ENCODE results near the gene BLOC1S2.

BLOC1S2 gene

GRCh38 chr10:100286051-100287033 lies at the start of gene BLOC1S2:
Gene BLOC1S2, minus strand, starts transcription at chr10:100286680. Its CDS starts 21 bp downstream, at chr10:100286659.
- Histone ChIP-seq H3K27ac (peak within 1 kb of the TSS; percentile 60), H3K4me3 (peak within 1 kb of the TSS; percentile 78), H3K4me1 (peaks cover 26% of the 10 kb centered on the region)

GRCh38 chr10:100334762-100335161 lies 48.3 kb upstream of the BLOC1S2 start:
- H3K9me3 ChIP-seq: no peaks in the 10 kb centered on the region
- H3K4me2 ChIP-seq: no peak overlapping the region
- no peak overlapping the region for H3K4me3 ChIP-seq
- no peak overlapping the region for H3K9ac ChIP-seq
- H4K20me1 ChIP-seq: no peaks in the 10 kb centered on the region
- H3K36me3 ChIP-seq: no peaks in the 10 kb centered on the region
- H3K4me1 ChIP-seq: peaks cover 11% of the 10 kb centered on the region
- TF ChIP-seq Cebpa-rat (IDR thresholded peaks at IDR 0.05): no peak
- no peak overlapping the region for H3K27ac ChIP-seq
- H3K27me3 ChIP-seq: no peaks in the 10 kb centered on the region

More at GRCh38 chr10:100286051-100287033, at the start of gene BLOC1S2:
- Histone ChIP-seq H3K4me2 (peak within 1 kb of the TSS; percentile 92), H3K9me3 (no peaks in the 10 kb centered on the region), H3K9ac (peak within 1 kb of the TSS; percentile 80), H4K20me1 (peaks cover 19% of the 10 kb centered on the region), H3K36me3 (peaks cover 34% of the 10 kb centered on the region), H3K27me3 (no peaks in the 10 kb centered on the region)
- no peak for TF ChIP-seq Cebpa-rat (IDR thresholded peaks at IDR 0.05)

- H3K36me3 ChIP-seq: no peaks in the 10 kb centered on the region
- TF ChIP-seq Cebpa-rat (IDR thresholded peaks at IDR 0.05): no peak
- H3K27me3 ChIP-seq: no peaks in the 10 kb centered on the region
- no peaks in the 10 kb centered on the region for H3K9me3 ChIP-seq
- H3K9ac ChIP-seq: no peak overlapping the region
- H3K4me3 ChIP-seq: no peak overlapping the region
- H3K27ac ChIP-seq: no peak overlapping the region
- H3K4me2 ChIP-seq: no peak overlapping the region
- no peaks in the 10 kb centered on the region for H4K20me1 ChIP-seq
- H3K4me1 ChIP-seq: peaks cover 4% of the 10 kb centered on the region
These were observed 47.4 kb upstream of the BLOC1S2 start for GRCh38 chr10:100333661-100334440.

GRCh38 chr10:100333106-100333505 lies 46.6 kb upstream of the BLOC1S2 start:
- Histone ChIP-seq H4K20me1 (no peaks in the 10 kb centered on the region), H3K36me3 (no peaks in the 10 kb centered on the region), H3K27me3 (no peaks in the 10 kb centered on the region), H3K27ac (no peak overlapping the region), H3K4me2 (no peak overlapping the region), H3K4me3 (no peak overlapping the region), H3K9ac (no peak overlapping the region), H3K9me3 (no peaks in the 10 kb centered on the region), H3K4me1 (no peaks in the 10 kb centered on the region)
- TF ChIP-seq Cebpa-rat (IDR thresholded peaks at IDR 0.05): no peak

- no peak for TF ChIP-seq Cebpa-rat (IDR thresholded peaks at IDR 0.05)
- H3K4me2 ChIP-seq: no peak within 1 kb of the TSS
- H3K27me3 ChIP-seq: no peaks in the 10 kb centered on the region
These were observed 43.6 kb upstream of the BLOC1S2 start, which contains the start of gene PKD2L1 for GRCh38 chr10:100330079-100330478. Gene PKD2L1, minus strand, starts transcription at chr10:100330228. Its CDS starts 125 bp downstream, at chr10:100330103.

GRCh38 chr10:100328198-100328597 lies 41.7 kb upstream of the BLOC1S2 start:
- H3K27ac ChIP-seq: no peak overlapping the region
- no peak overlapping the region for H3K4me3 ChIP-seq
- H3K4me2 ChIP-seq: no peak overlapping the region
- H3K27me3 ChIP-seq: no peaks in the 10 kb centered on the region
- no peaks in the 10 kb centered on the region for H4K20me1 ChIP-seq
- no peaks in the 10 kb centered on the region for H3K36me3 ChIP-seq
- no peaks in the 10 kb centered on the region for H3K9me3 ChIP-seq
- TF ChIP-seq Cebpa-rat (IDR thresholded peaks at IDR 0.05): no peak
- H3K9ac ChIP-seq: no peak overlapping the region
- H3K4me1 ChIP-seq: peaks cover 10% of the 10 kb centered on the region

More at GRCh38 chr10:100330079-100330478, 43.6 kb upstream of the BLOC1S2 start, which contains the start of gene PKD2L1:
- Histone ChIP-seq H3K4me3 (no peak within 1 kb of the TSS), H3K36me3 (no peaks in the 10 kb centered on the region), H3K27ac (no peak within 1 kb of the TSS), H3K9me3 (no peaks in the 10 kb centered on the region), H3K4me1 (peaks cover 10% of the 10 kb centered on the region), H3K9ac (no peak within 1 kb of the TSS), H4K20me1 (no peaks in the 10 kb centered on the region)

- H3K4me3 ChIP-seq: no peak overlapping the region
- H3K27ac ChIP-seq: no peak overlapping the region
- H3K4me1 ChIP-seq: peaks cover 10% of the 10 kb centered on the region
- TF ChIP-seq Cebpa-rat (IDR thresholded peaks at IDR 0.05): no peak
- H3K9ac ChIP-seq: no peak overlapping the region
- H4K20me1 ChIP-seq: no peaks in the 10 kb centered on the region
- no peaks in the 10 kb centered on the region for H3K9me3 ChIP-seq
- no peak overlapping the region for H3K4me2 ChIP-seq
- no peaks in the 10 kb centered on the region for H3K36me3 ChIP-seq
- H3K27me3 ChIP-seq: no peaks in the 10 kb centered on the region
These were observed 41.2 kb upstream of the BLOC1S2 start for GRCh38 chr10:100327718-100328009.

GRCh38 chr10:100327007-100327717 lies 40.7 kb upstream of the BLOC1S2 start:
- H3K36me3 ChIP-seq: no peaks in the 10 kb centered on the region
- H3K9me3 ChIP-seq: no peaks in the 10 kb centered on the region
- no peak for TF ChIP-seq Cebpa-rat (IDR thresholded peaks at IDR 0.05)
- H3K27me3 ChIP-seq: no peaks in the 10 kb centered on the region
- H3K27ac ChIP-seq: no peak overlapping the region
- no peak overlapping the region for H3K4me3 ChIP-seq
- H3K9ac ChIP-seq: no peak overlapping the region
- H3K4me2 ChIP-seq: peak overlapping the region; percentile 33
- H3K4me1 ChIP-seq: peaks cover 10% of the 10 kb centered on the region
- no peaks in the 10 kb centered on the region for H4K20me1 ChIP-seq

GRCh38 chr10:100325158-100325557 lies 38.7 kb upstream of the BLOC1S2 start:
- Histone ChIP-seq H3K4me3 (no peak overlapping the region), H4K20me1 (no peaks in the 10 kb centered on the region), H3K27ac (no peak overlapping the region), H3K9ac (no peak overlapping the region), H3K36me3 (no peaks in the 10 kb centered on the region), H3K4me2 (no peak overlapping the region), H3K4me1 (peaks cover 10% of the 10 kb centered on the region), H3K9me3 (no peaks in the 10 kb centered on the region), H3K27me3 (no peaks in the 10 kb centered on the region)
- no peak for TF ChIP-seq Cebpa-rat (IDR thresholded peaks at IDR 0.05)
